PC-3 (cell line): ENCODE measurements around the gene ADAM12.

Source experiments
- CTCF ChIP-seq: fragments of 300-600 bp; sonication (generic); conservative IDR thresholded peaks from 2 replicates; pipeline ENCODE4 v1.5.1; 2017; ENCODE audit warnings: antibody characterized with exemption, low read depth, mild to moderate bottlenecking, low read length
- EZH2 ChIP-seq: fragments of 300-600 bp; sonication (generic); IDR thresholded peaks from one replicate; pipeline ENCODE4 v1.6.1; 2017; ENCODE audit warnings: antibody characterized with exemption, mild to moderate bottlenecking, low read length; ENCODE audit not compliant: unreplicated experiment

- no peak for TF ChIP-seq CTCF
- TF ChIP-seq EZH2 = no peak
These were observed 147.8 kb downstream of the ADAM12 start for GRCh38 chr10:126240483-126240882.
